ENCODE measurements around the gene CCDC159.
"Not testable (repeated sequence)": the region's sequence is repeated elsewhere in the genome, so short reads cannot be mapped to it uniquely, and the experiment has no call there.

Gene CCDC159

GRCh38 chr19:11324748-11325389 is 21.4 kb upstream of the CCDC159 start:
- no peak overlapping the region for H3K4me3 ChIP-seq (ENCODE audit: low read length)

GRCh38 chr19:11325544-11325943 is 20.8 kb upstream of the CCDC159 start:
- Histone ChIP-seq H3K27ac (ENCODE audit: low read length) (no peak overlapping the region), H3K9ac (ENCODE audit: low read depth, low read length) (no peak overlapping the region), H3K27me3 (ENCODE audit: insufficient read depth, low read length) (no peaks in the 10 kb centered on the region), H3K4me3 (ENCODE audit: low read length) (no peak overlapping the region), H3K4me1 (ENCODE audit: insufficient read depth, low read length) (no peaks in the 10 kb centered on the region), H3K9me3 (ENCODE audit: insufficient read depth, low read depth, low read length) (no peaks in the 10 kb centered on the region), H3K36me3 (ENCODE audit: insufficient read depth, low read depth, low read length) (no peaks in the 10 kb centered on the region)

More at GRCh38 chr19:11324748-11325389, 21.4 kb upstream of the CCDC159 start:
- Histone ChIP-seq H3K27me3 (ENCODE audit: insufficient read depth, low read length) (no peaks in the 10 kb centered on the region), H3K9ac (ENCODE audit: low read depth, low read length) (no peak overlapping the region), H3K36me3 (ENCODE audit: insufficient read depth, low read depth, low read length) (no peaks in the 10 kb centered on the region), H3K4me1 (ENCODE audit: insufficient read depth, low read length) (no peaks in the 10 kb centered on the region), H3K27ac (ENCODE audit: low read length) (no peak overlapping the region), H3K9me3 (ENCODE audit: insufficient read depth, low read depth, low read length) (no peaks in the 10 kb centered on the region)

GRCh38 chr19:11330127-11330526 is 16.2 kb upstream of the CCDC159 start:
- Histone ChIP-seq H3K27ac (ENCODE audit: low read length) (no peak overlapping the region), H3K9me3 (ENCODE audit: insufficient read depth, low read depth, low read length) (no peaks in the 10 kb centered on the region), H3K4me1 (ENCODE audit: insufficient read depth, low read length) (no peaks in the 10 kb centered on the region), H3K36me3 (ENCODE audit: insufficient read depth, low read depth, low read length) (peaks cover 7% of the 10 kb centered on the region), H3K4me3 (ENCODE audit: low read length) (no peak overlapping the region), H3K9ac (ENCODE audit: low read depth, low read length) (no peak overlapping the region), H3K27me3 (ENCODE audit: insufficient read depth, low read length) (no peaks in the 10 kb centered on the region)

- Histone ChIP-seq H3K36me3 (ENCODE audit: insufficient read depth, low read depth, low read length) (peaks cover 13% of the 10 kb centered on the region), H3K27me3 (ENCODE audit: insufficient read depth, low read length) (no peaks in the 10 kb centered on the region), H3K9ac (ENCODE audit: low read depth, low read length) (no peak overlapping the region), H3K4me1 (ENCODE audit: insufficient read depth, low read length) (no peaks in the 10 kb centered on the region), H3K9me3 (ENCODE audit: insufficient read depth, low read depth, low read length) (no peaks in the 10 kb centered on the region), H3K4me3 (ENCODE audit: low read length) (no peak overlapping the region), H3K27ac (ENCODE audit: low read length) (no peak overlapping the region)
Observed at GRCh38 chr19:11331502-11331901, 14.8 kb upstream of the CCDC159 start.

GRCh38 chr19:11332822-11333221 is 13.5 kb upstream of the CCDC159 start:
- H3K36me3 ChIP-seq (ENCODE audit: insufficient read depth, low read depth, low read length), result peaks cover 13% of the 10 kb centered on the region

GRCh38 chr19:11333838-11334237 is 12.5 kb upstream of the CCDC159 start:
- H3K27me3 ChIP-seq (ENCODE audit: insufficient read depth, low read length); H3K27ac ChIP-seq (ENCODE audit: low read length); H3K4me3 ChIP-seq (ENCODE audit: low read length); H3K9ac ChIP-seq (ENCODE audit: low read depth, low read length); H3K9me3 ChIP-seq (ENCODE audit: insufficient read depth, low read depth, low read length); H3K4me1 ChIP-seq (ENCODE audit: insufficient read depth, low read length): not testable (repeated sequence)
- peaks cover 13% of the 10 kb centered on the region for H3K36me3 ChIP-seq (ENCODE audit: insufficient read depth, low read depth, low read length)

More at GRCh38 chr19:11332822-11333221, 13.5 kb upstream of the CCDC159 start:
- Histone ChIP-seq H3K4me3 (ENCODE audit: low read length) (no peak overlapping the region), H3K9me3 (ENCODE audit: insufficient read depth, low read depth, low read length) (no peaks in the 10 kb centered on the region), H3K27ac (ENCODE audit: low read length) (no peak overlapping the region), H3K27me3 (ENCODE audit: insufficient read depth, low read length) (no peaks in the 10 kb centered on the region), H3K4me1 (ENCODE audit: insufficient read depth, low read length) (no peaks in the 10 kb centered on the region), H3K9ac (ENCODE audit: low read depth, low read length) (no peak overlapping the region)

GRCh38 chr19:11335449-11336146 is 10.7 kb upstream of the CCDC159 start:
- H3K9ac ChIP-seq (ENCODE audit: low read depth, low read length), result no peak overlapping the region
- H3K36me3 ChIP-seq (ENCODE audit: insufficient read depth, low read depth, low read length), result peaks cover 13% of the 10 kb centered on the region
- H3K9me3 ChIP-seq (ENCODE audit: insufficient read depth, low read depth, low read length), result no peaks in the 10 kb centered on the region
- no peak overlapping the region for H3K4me3 ChIP-seq (ENCODE audit: low read length)
- H3K4me1 ChIP-seq (ENCODE audit: insufficient read depth, low read length), result no peaks in the 10 kb centered on the region; the same call in 1 of the 2 replicates
- no peak overlapping the region for H3K27ac ChIP-seq (ENCODE audit: low read length)
- H3K27me3 ChIP-seq (ENCODE audit: insufficient read depth, low read length), result no peaks in the 10 kb centered on the region

- Histone ChIP-seq H3K4me3 (ENCODE audit: low read length) (no peak overlapping the region), H3K4me1 (ENCODE audit: insufficient read depth, low read length) (no peaks in the 10 kb centered on the region; the same call in 1 of the 2 replicates), H3K27ac (ENCODE audit: low read length) (no peak overlapping the region), H3K36me3 (ENCODE audit: insufficient read depth, low read depth, low read length) (peaks cover 13% of the 10 kb centered on the region), H3K27me3 (ENCODE audit: insufficient read depth, low read length) (no peaks in the 10 kb centered on the region), H3K9me3 (ENCODE audit: insufficient read depth, low read depth, low read length) (no peaks in the 10 kb centered on the region), H3K9ac (ENCODE audit: low read depth, low read length) (no peak overlapping the region)
Observed at GRCh38 chr19:11337080-11337479, 9.2 kb upstream of the CCDC159 start.

- Histone ChIP-seq H3K9ac (ENCODE audit: low read depth, low read length) (no peak overlapping the region), H3K36me3 (ENCODE audit: insufficient read depth, low read depth, low read length) (peaks cover 8% of the 10 kb centered on the region), H3K27me3 (ENCODE audit: insufficient read depth, low read length) (no peaks in the 10 kb centered on the region), H3K4me3 (ENCODE audit: low read length) (no peak overlapping the region), H3K27ac (ENCODE audit: low read length) (no peak overlapping the region), H3K9me3 (ENCODE audit: insufficient read depth, low read depth, low read length) (no peaks in the 10 kb centered on the region), H3K4me1 (ENCODE audit: insufficient read depth, low read length) (no peaks in the 10 kb centered on the region; the same call in 1 of the 2 replicates)
Observed at GRCh38 chr19:11338121-11338520, 8.2 kb upstream of the CCDC159 start.

- no peaks in the 10 kb centered on the region; the same call in 1 of the 2 replicates for H3K4me1 ChIP-seq (ENCODE audit: insufficient read depth, low read length)
Observed at GRCh38 chr19:11338569-11339253, 7.6 kb upstream of the CCDC159 start.

GRCh38 chr19:11339254-11340098 is 6.8 kb upstream of the CCDC159 start, which contains the start of gene RAB3D:
Gene RAB3D, minus strand, starts transcription at chr19:11339657. Its CDS starts 2,258 bp downstream, at chr19:11337399.
- Histone ChIP-seq H3K36me3 (ENCODE audit: insufficient read depth, low read depth, low read length) (peaks cover 8% of the 10 kb centered on the region), H3K9me3 (ENCODE audit: insufficient read depth, low read depth, low read length) (no peaks in the 10 kb centered on the region), H3K4me1 (ENCODE audit: insufficient read depth, low read length) (no peaks in the 10 kb centered on the region; the same call in 1 of the 2 replicates), H3K9ac (ENCODE audit: low read depth, low read length) (peak within 1 kb of the TSS; percentile 69; the same call in 1 of the 2 replicates), H3K27me3 (ENCODE audit: insufficient read depth, low read length) (no peaks in the 10 kb centered on the region), H3K4me3 (ENCODE audit: low read length) (peak within 1 kb of the TSS; percentile 79), H3K27ac (ENCODE audit: low read length) (no peak within 1 kb of the TSS)

More at GRCh38 chr19:11338569-11339253, 7.6 kb upstream of the CCDC159 start:
- no peaks in the 10 kb centered on the region for H3K9me3 ChIP-seq (ENCODE audit: insufficient read depth, low read depth, low read length)
- no peaks in the 10 kb centered on the region for H3K27me3 ChIP-seq (ENCODE audit: insufficient read depth, low read length)
- H3K4me3 ChIP-seq (ENCODE audit: low read length), result peak overlapping the region; percentile 79
- peak overlapping the region; percentile 69; the same call in 1 of the 2 replicates for H3K9ac ChIP-seq (ENCODE audit: low read depth, low read length)
- no peak overlapping the region for H3K27ac ChIP-seq (ENCODE audit: low read length)
- H3K36me3 ChIP-seq (ENCODE audit: insufficient read depth, low read depth, low read length), result peaks cover 8% of the 10 kb centered on the region
